Measurements from ENCODE around the gene RAB8A. TPM values are rescaled to one million over a fixed set of nuclear protein-coding genes. Genes with fewer than 3 reads are reported as not detected.

RAB8A gene
- total and polyA plus RNA-seq, 2 of the 8 experiments (the other 6 are each of a cell fraction or from before 2014, with no cell fraction given): 65.8 to 97.0 TPM

- H3K4ac ChIP-seq (replicated peaks; ENCODE audit: insufficient read length, low read depth, low read length): no peak overlapping the region
- 89% methylated on average over 4 of the region's 5 CpGs; no CpG with 5 or more reads in 1 of the 2 experiments for WGBS, 2 experiments (ENCODE audit: extremely low coverage in 1 of 2, insufficient coverage in 1 of 2, insufficient read length in 1 of 2, insufficient replicate concordance in 2 of 2, low coverage in 1 of 2, low lambda C conversion rate in 2 of 2, missing lambda C conversion rate in 1 of 2)
- CTCF ChIA-PET (ENCODE audit: partially characterized antibody): no interaction called here
- FAIRE-seq: no peak
- H3K9ac ChIP-seq (replicated peaks in 1 of 4; ENCODE audit: extremely low read depth in 1 of 4, low read depth in 3 of 4, low read length in 3 of 4): no peak overlapping the region
- no peak overlapping the region for H3K23ac ChIP-seq (ENCODE audit: insufficient read length)
- H3K14ac ChIP-seq (ENCODE audit: insufficient read length): no peak overlapping the region
- no peaks in the 10 kb centered on the region for H3K27me3 ChIP-seq (replicated peaks in 1 of 4; ENCODE audit: control insufficient read depth in 3 of 4, extremely low read depth in 1 of 4, insufficient read depth in 3 of 4, low read length in 3 of 4)
- no peak overlapping the region for H3K4me2 ChIP-seq (ENCODE audit: insufficient read depth in 1 of 2, low read depth in 2 of 2, low read length in 2 of 2)
- H2BK20ac ChIP-seq (ENCODE audit: low read length): no peak overlapping the region
- no peak overlapping the region for H4K8ac ChIP-seq (ENCODE audit: extremely low read depth, insufficient read depth, low read length)
- POLR2A ChIA-PET (ENCODE audit: partially characterized antibody): no interaction called here
- DNase-seq (ENCODE audit: low read depth in 1 of 2, low spot score in 2 of 2): no peak
- H2AK5ac ChIP-seq (ENCODE audit: low read depth, low read length): no peak overlapping the region
- no peak overlapping the region for H2AFZ ChIP-seq (ENCODE audit: low read length)
- H4K91ac ChIP-seq (replicated peaks; ENCODE audit: insufficient read length, low read length): no peak overlapping the region
- no peak overlapping the region for H2BK12ac ChIP-seq (ENCODE audit: low read depth, low read length)
- H3K9me3 ChIP-seq (ENCODE audit: insufficient read depth in 2 of 2, low read depth in 1 of 2, low read length in 1 of 2): no peaks in the 10 kb centered on the region
- no peak overlapping the region for H3K4me3 ChIP-seq (ENCODE audit: extremely low read depth in 1 of 4, insufficient read depth in 2 of 4, low read depth in 3 of 4, low read length in 4 of 4)
- H3K27ac ChIP-seq (ENCODE audit: low read depth, low read length): no peak overlapping the region
- no peak overlapping the region for H3K56ac ChIP-seq (replicated peaks; ENCODE audit: insufficient read length, low read depth, low read length)
- H2BK120ac ChIP-seq (replicated peaks; ENCODE audit: low read depth, low read length): no peak overlapping the region
- H2BK15ac ChIP-seq (ENCODE audit: low read length): no peak overlapping the region
- H3K18ac ChIP-seq (ENCODE audit: extremely low read depth, low read length): no peak overlapping the region
- H4K20me1 ChIP-seq (replicated peaks in 1 of 2; ENCODE audit: control insufficient read depth in 1 of 2, insufficient read depth in 2 of 2, low read length in 2 of 2): no peaks in the 10 kb centered on the region
- no peaks in the 10 kb centered on the region for H3K23me2 ChIP-seq (ENCODE audit: low read depth, low read length)
- H3K4me1 ChIP-seq (replicated peaks in 1 of 4; ENCODE audit: control insufficient read depth in 3 of 4, insufficient read depth in 4 of 4, low read length in 3 of 4): no peaks in the 10 kb centered on the region
- H4K5ac ChIP-seq (ENCODE audit: insufficient read length, low read depth, low read length): no peak overlapping the region
- no peaks in the 10 kb centered on the region for H3K79me2 ChIP-seq (ENCODE audit: control insufficient read depth in 1 of 2, insufficient read depth in 2 of 2, low read length in 2 of 2)
- no peaks in the 10 kb centered on the region for H3K36me3 ChIP-seq (ENCODE audit: control insufficient read depth in 2 of 4, insufficient read depth in 4 of 4, low read length in 3 of 4)
- no peak overlapping the region for H2BK5ac ChIP-seq (ENCODE audit: low read depth, low read length)
- H3K79me1 ChIP-seq (ENCODE audit: low read depth, low read length): no peaks in the 10 kb centered on the region
- no peak for TF ChIP-seq RXRA (IDR thresholded peaks at IDR 0.05; ENCODE audit: insufficient read depth, low read depth, low read length)
- TF ChIP-seq RBBP5 (IDR thresholded peaks at IDR 0.05; ENCODE audit: borderline replicate concordance, low read depth, low read length): no peak
- TF ChIP-seq JUN (IDR thresholded peaks at IDR 0.05; ENCODE audit: low read depth, low read length): no peak
- no peak for TF ChIP-seq SUZ12 (IDR thresholded peaks at IDR 0.05; ENCODE audit: low read length)
- TF ChIP-seq ATF2 (IDR thresholded peaks at IDR 0.05; ENCODE audit: low read length): no peak
- no peak for TF ChIP-seq EZH2 (IDR thresholded peaks at IDR 0.05; ENCODE audit: low read depth, low read length, severe bottlenecking)
- TF ChIP-seq CTCF (IDR thresholded peaks at IDR 0.05; ENCODE audit: control extremely low read depth in 1 of 3, insufficient read depth in 1 of 3, low read depth in 1 of 3, low read length in 3 of 3): no peak
- TF ChIP-seq E2F6 (IDR thresholded peaks at IDR 0.05): no peak
Observed at GRCh38 chr19:16167055-16167454, 55.4 kb downstream of the RAB8A start.

Data from H1 (cell line).